Ovary (tissue), 3 donors: ENCODE data around the gene BPIFB4.

ENCODE experiments used
- CTCF ChIP-seq, 3 donors: fragments of 450-650 bp in 2 of 3; fragments of 200-600 bp in 1 of 3; IDR thresholded peaks; one replicate each; pipeline versions ENCODE4 v1.5.1 to v1.8.0; 2016 to 2022; ENCODE audit warnings: antibody characterized with exemption in 3 of 3, mild to moderate bottlenecking in 1 of 3
- EP300 ChIP-seq: sonication (generic); formaldehyde crosslinking; IDR thresholded peaks from one replicate; pipeline ENCODE4 v1.6.1; 2017; ENCODE audit warnings: antibody characterized with exemption
- POLR2A ChIP-seq: fragments of 450-650 bp; IDR thresholded peaks from one replicate; pipeline ENCODE4 v1.6.1; 2017; ENCODE audit warnings: antibody characterized with exemption, mild to moderate bottlenecking, moderate library complexity
- donor health status: DM: no; HTN: no; CAD: no.

GRCh38 chr20:33125983-33126382 is 46.5 kb downstream of the BPIFB4 start:
- no peak for TF ChIP-seq CTCF (IDR thresholded peaks at IDR 0.05)
- no peak for TF ChIP-seq POLR2A
- TF ChIP-seq EP300, result no peak
